NOMO-1 treated with DMSO at 0.1 percent for 48 hours (cell line): ENCODE results near the gene ZSWIM4.

ENCODE experiments used
- DNase-seq: peaks from one replicate; lab custom pipeline; 2025; ENCODE audit not compliant: unreplicated experiment; lab: John Stamatoyannopoulos, UW

The ZSWIM4 gene

DNA sequence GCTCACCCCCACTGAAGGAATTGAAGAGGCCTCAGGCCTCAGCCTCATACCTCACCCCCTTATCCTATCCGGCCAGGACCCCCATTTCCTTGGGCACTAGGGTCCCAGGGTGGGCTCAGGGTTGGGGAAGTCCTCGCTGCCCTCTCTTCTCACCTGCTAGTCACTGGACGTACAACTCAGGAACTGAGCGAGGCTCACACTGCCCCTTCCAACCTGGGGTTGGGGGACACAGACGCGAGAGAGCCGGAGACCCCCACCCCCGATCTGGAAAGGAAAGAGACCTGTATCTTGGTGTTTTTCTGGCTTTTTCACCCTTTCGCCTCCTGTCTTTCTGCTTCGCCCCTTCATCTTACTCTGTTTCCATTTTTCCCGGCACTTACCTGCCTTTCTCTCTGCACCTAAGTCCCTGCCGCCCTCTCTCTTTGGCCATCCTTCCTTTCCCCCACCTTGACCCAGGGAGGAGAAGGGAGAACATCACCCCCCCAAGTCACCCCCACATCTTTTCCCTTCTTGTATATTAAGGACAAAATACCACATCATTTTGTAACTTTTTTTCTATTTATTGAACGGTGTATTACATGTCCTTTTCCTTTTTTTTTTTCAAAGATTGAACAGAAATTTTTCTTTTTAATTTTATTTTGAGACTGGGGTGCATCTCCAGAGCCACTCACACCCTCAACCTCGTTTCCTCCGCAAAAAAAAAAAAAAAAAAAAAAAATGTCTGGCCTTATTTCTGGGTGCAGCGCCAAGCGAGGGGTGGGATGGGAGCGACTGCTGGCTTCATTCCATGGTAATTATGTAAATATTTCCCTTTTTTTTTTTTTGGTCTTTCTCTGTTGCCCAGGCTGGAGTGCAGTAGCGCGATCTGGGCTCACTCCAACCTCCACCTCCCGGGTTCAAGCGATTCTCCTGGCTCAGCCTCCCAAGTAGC lies 36.6 kb downstream of the ZSWIM4 start:
- DNase-seq, result no peak

- DNase-seq, result peak; percentile 72
Observed at GRCh38 chr19:13833330-13834243, 38.3 kb downstream of the ZSWIM4 start.

DNA sequence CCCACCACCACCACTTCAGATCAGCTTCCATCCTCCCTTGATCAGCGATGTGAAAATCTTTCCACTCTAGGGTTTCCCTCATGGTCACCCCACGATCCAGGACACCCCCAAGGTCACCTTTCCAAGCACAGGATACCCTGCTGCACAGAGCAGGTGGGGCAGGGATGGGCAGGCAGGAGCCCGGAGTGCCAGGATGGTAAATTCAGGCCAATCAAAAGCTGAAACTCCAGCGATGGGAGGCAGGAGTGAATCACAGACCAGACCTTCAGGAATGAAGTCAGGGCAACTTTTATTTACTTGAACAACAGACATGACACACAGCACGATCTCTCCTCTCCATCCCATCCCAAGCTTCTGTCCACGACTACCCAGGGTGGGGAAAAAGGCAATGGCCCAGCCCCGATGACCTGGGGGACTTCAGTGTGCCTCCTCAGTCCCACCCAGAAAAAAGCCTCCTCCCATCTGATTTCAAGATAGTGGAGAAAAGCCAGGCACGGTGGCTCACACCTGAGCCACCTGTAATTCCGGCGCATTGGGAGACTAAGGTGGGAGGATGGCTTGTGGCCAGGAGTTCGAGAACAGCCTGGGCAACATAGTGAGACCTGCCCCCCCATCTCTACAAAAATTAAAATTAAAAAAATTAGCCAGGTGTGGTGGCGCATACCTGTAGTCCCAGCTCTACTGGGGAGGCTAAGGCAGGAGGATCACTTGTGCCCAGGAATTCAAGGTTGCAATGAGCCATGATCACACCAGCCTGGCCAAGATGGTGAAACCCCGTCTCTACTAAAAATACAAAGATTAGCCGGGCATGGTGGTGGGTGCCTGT lies 39.2 kb downstream of the ZSWIM4 start:
- no peak for DNase-seq

DNA sequence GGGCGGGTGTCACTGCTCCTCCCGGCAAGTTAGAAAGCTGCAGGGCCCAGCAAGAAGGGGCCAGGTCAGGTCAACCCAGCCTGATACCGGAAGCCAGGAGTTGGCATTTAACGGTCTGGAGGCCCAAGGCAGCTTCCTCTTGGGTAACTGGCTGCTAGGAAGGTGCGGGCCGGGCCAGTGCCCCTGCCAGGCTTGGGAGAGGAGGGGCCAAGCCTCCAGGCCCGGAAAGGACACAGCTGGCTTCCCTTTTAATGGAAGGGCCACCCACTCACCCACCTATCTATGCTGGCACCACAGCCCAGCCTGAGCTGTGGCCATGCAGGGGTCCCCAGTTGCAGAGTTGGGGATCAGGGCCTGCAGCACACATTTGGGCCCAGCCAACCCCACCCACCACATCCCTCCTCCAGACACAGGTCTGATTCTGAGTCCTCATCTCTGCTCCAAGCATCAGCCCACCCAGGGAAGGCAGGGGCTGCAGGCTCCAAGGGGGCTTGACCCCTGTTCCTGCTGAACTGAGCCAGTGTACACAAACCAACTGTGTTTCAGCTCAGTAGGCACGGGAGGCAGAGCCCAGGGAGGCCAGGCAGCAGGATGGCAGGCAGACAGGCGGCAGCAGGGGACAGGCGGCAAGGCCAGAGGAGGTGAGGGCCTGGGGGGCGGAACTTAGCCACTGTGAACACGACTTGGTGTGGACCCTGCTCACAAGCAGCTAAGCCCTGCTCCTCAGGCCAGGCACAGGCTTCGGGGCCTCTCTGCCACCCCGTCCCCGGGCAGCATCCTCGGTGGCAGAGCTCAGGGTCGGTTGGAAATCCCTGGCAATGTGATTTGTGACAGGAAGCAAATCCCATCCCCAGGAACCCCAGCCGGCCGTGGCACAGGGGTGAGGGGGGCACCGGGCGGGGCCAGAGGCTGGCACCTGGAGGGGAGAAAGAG lies 40.8 kb downstream of the ZSWIM4 start:
- peak; percentile 97 for DNase-seq

GRCh38 chr19:13838435-13839129 lies 43.3 kb downstream of the ZSWIM4 start:
- DNase-seq, result no peak

DNA sequence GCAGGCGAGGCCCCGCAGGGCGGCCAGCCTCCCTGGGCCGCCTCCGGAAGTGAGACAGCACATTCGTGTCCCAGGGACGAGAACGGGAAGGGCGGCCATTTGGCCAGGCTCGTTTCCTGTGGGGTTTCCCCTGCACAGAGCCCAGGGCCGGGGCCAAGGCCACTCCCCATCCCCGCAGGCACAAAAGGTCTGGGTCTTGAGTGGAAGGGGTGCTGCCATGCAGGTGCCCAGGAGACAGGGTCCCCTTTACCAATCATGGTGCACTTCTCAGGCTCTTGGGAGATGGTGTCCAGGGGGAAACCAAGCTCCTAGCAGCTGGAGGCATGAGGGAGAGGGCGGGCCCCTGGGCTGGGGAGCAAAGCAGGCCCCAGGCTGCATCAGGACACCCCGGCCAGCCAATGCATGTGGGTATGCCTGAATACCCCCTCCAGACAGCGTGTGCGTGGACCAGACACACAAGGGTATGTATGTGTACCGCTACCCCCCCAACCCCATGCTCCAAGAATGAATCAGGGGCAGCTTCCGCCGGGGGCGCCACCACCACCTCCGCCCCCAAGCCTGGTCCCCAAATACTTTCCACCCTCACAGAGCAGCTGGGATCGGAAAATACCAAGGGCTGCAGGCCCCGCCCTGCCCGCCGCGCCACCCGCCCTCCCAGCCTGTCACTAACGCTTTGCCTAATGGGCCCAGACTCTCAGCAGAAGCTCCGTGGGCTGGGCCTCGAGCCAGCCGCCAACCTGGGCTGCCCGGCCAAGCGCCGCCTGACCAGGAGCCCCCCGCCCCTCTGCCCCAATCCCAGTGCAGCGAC lies 44.1 kb downstream of the ZSWIM4 start:
- peak; percentile 90 for DNase-seq

DNA sequence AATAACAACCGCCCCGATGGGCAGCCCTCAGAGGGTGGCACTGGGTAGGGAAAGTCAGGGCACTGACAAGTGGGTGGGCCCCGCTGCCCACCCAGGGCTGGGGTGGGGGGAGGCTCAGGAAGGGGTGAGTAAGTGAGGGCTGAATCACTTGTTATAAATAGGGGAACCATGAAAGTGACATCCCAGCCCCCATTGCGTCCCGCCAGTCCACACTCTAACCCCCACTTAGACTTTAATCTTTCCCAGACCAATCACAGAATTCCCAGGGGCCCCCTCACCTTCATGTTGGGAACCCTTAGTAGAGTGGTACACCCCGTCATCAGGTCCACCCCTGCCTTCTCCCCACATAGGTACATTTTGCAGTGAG lies 44.7 kb downstream of the ZSWIM4 start:
- peak; percentile 82 for DNase-seq

GRCh38 chr19:13840305-13841085 lies 45.3 kb downstream of the ZSWIM4 start:
- peak; percentile 19 for DNase-seq

- DNase-seq, result peak; percentile 52
Observed at GRCh38 chr19:13841086-13841961, 46.1 kb downstream of the ZSWIM4 start.

DNA sequence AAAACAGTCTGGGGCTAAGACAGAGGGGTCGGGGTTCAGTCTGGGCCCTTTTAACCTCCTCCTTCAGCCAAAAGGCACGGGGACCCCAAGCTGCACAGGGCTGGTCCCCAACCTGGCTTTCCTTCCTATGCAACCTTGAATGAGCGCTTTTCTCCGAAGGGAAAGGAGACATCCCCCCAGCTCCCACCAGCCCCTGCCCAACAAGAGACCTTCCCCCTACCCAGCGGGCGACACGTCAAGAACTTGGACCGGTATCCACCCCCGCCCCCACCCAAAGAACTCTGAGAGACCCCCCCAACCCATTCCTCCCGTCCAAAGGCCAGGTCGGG lies 46.7 kb downstream of the ZSWIM4 start:
- DNase-seq, result no peak

- DNase-seq, result peak; percentile 48
Observed at GRCh38 chr19:13842291-13843103, 47.3 kb downstream of the ZSWIM4 start.

DNA sequence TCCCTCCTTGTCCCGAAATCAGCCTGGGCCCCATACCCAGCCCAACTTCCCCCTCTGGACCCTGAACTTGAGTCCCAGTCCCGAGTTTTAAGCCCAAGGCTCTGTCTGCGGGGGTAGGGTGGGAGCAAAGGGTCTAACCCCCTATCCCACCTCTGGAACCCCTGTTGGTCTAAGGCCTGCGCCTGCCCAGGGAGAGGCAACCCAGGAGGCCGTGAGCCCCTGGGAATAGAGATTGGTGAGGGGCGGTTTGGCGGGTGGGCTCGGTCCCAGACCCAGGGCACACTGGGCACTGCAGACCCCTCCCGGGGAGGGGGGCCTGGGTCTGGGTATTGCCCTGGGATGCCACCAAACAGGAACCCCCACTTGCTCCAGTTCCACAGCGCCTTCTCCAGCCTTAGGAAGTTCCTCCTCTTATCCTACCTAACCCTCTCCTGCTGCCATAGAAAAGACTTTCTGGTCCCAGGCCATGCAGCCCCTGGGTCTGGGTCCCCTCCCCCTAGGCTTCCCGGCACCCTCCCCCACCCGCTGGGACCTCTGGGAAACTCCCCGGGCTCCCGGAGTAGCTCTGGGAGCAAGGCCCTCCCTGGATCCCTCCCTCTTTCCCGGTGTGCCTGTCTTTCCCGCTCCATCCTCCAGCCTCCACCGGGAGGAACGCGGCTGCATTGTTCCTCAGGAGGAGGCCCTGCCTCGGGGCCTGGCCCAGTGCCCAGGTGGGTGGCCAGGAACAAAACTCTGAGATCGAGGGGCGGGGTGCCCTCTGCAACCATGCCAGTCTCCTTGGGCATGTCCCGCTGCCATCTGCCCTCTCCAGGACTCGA lies 48.1 kb downstream of the ZSWIM4 start:
- no peak for DNase-seq

GRCh38 chr19:13844130-13844631 lies 48.9 kb downstream of the ZSWIM4 start:
- no peak for DNase-seq

DNA sequence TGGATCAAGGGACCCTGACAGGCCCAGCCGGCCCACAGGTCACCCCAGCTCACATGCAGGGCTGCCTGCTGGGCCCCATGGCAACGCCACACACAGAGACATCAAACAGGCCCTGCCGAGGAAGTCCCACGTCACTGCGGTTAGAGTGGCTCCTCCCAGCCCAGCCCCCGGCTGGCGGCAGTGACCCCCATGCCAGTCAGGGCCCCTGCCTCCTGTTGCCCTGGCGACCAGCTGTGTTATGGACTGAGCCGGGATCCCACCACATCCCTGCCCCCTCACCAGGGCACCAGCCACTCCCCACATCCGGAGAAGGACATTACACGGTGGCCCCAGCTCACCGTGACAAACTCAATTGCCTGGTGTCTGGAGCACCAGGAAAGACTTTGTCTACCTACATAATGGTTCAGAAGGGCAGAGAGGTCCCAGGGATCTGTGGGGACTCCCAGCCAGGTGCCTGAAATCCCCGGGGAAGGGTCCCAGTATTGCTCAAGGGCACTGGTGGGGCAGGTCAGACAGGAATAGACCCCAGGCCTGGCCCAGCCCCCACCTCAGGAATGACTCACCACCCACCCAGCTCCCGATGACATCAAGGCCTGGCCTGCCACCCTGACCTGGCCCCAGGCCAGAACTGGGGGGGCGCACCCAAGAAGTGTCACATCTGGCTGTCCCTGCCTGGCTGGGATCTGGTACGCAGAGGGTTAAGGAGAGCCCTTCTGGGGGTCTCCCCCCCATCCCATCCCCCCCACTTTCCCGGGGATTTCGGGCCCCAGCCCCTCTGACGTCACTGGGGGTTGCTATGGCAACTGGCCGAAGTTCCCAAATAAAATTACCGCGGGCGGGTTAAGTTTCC lies 51.5 kb downstream of the ZSWIM4 start:
- DNase-seq, result peak; percentile 94
